HG03342 (cell line): ENCODE measurements around the gene TMED5.

ENCODE experiments used
- ATAC-seq: cut with Tn5 transposase; IDR thresholded peaks from one replicate; pipeline ENCODE4 v1.9.1; 2021; ENCODE audit warnings: mild to moderate bottlenecking, moderate library complexity; ENCODE audit not compliant: unreplicated experiment

The TMED5 gene

DNA sequence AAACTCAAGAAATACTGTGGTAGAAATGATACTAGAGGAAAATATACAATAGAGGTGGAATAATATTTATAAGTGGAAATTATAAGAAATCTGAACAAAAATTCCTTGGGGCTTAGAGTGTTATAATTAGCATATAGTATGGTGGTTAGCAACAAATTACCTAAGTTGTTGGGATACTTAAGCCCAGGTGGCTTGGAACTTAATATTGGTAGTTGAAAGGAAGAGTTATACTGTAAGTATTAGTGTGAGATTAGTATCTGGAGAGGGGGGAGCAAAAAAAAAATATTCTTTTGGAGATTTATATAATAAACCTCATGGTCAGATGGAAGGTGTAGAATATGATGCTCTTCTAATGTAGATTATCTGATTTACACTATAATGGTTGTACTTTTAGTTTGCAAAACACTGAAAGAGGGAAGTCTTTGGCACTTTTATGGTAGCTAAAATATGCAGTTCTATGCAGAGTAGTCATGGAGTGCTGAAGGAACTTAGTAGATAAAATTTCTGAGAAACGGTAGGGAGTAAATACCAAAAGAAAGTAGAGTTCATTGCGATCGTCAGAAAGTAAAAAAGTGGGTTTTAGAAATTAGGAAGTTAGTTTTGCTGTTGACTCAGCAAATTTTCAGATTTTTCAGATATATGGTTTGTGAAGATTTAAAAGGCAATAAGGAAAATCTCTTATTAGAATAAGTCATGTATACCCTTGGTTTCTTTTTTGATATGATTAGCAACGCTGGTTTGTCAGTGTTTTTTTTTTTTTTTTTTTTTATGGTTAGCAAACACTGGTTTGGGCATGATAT, 55.5 kb downstream of the TMED5 start:
- no peak for ATAC-seq

DNA sequence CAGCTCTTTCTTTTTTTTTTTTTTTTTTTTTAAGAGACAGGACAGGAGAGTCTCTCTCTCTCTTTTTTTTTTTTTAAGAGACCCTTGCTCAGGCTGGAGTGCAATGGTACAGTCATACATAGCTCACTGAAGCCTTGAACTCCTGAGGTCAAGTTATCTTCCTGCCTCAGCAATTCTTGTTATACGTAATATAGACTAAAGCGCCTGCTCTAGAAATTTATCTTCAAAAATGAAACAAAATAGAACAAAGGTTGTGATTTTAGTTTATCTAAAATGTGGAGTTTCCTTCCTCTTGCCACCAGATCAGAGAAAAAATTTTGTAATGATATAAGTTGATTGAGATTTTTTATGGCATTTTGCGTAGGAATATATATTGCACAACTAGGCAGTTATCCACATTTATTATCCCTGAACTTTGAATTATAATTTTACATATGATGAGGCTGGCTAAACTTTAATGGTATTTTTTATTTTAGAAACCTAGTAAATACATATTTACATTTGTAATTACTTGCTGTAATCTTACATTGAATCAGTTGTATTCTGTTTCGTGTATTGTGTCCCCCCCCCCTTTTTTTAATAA, 56.9 kb downstream of the TMED5 start:
- ATAC-seq, result no peak

DNA sequence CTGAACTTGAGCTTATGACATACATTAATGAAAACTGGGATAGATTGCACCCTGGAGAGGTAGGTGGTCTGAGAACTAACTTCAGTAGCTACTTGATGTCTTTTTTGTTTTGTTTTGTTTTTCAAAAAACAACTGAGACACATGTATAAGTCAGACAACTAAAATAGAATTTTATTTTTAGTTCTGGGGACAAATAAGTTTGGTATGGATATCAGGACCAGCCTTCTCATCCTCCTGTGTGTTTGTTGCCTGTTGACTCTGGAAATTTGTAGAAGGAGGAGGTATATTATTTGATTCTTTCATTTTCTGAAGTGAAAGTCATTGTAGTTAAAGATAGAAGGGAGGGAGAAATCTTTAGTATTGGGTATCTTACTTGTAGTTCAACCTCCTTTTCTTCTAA, 59.6 kb downstream of the TMED5 start:
- no peak for ATAC-seq

DNA sequence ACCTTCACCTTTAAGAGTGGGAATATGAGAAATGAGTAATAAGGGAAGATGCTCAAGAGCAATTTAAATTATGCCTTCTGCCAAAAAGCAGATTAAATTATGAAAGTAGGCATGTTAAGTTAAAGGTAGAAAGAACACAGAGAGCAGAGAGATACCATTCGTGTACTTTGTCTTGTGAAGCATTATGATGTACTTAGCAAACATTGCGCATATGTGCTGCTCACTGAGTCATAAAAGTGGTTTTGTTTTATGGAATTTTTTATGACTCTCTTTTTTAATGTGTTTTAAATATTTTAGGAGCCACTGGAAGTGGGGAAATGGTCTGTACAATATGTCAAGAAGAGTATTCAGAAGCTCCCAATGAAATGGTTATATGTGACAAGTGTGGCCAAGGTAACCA, 65.8 kb downstream of the TMED5 start:
- no peak for ATAC-seq

DNA sequence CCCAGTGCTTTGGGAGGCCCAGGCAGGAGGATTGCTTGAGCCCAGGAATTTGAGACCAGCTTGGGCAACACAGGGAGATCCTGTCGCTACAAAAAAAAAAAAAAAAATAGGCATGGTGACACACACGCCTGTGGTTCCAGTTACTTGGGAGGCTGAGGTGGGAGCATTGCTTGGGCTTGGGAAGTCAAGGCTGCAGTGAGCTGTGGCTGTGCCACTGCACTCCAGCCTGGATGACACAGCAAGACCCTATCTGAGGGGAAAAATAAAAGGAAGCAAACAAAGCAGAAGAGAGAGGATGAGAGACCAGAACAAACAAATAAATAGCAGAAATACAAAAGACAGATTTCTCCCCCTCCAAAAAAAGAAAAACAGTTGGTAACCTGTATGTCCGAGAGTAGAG, 67.1 kb downstream of the TMED5 start:
- no peak for ATAC-seq

DNA sequence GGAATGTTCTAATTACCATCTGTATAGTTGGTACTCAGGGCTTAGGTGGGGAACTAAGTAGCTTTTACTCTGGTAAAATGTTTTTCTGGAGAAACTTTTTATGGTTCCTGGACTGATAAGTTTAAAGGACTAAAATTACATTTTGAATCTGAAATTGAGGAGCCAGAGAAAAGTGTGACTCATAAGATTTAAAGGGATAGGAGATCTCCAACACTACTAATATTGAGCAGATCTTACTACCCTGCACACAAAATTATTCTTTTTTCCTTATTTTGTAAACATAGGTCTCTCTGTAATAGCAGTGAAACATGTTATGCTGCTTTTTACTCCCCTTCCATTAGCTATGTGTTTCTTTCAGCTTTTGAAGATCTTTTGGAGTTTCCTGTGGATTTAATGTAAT, 68.7 kb downstream of the TMED5 start:
- no peak for ATAC-seq

DNA sequence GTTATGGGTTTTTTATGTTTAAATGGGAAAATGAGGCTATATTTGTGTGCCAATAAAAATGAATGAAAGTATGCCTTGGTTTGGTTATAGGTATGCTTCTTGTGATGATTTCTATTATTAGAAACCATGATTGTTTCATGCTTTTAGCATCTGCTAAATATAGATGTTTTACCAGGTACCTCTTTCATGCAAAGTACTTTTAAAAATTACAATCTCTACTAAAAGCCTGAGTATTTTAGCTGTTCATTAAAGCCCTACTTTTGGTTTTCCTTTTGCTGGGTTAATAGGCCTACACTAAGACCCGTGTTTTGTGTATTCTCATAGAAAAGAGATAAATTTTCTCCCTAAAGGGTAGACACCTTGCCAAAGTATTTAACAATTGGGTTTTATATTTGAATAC, 69.1 kb downstream of the TMED5 start:
- no peak for ATAC-seq

DNA sequence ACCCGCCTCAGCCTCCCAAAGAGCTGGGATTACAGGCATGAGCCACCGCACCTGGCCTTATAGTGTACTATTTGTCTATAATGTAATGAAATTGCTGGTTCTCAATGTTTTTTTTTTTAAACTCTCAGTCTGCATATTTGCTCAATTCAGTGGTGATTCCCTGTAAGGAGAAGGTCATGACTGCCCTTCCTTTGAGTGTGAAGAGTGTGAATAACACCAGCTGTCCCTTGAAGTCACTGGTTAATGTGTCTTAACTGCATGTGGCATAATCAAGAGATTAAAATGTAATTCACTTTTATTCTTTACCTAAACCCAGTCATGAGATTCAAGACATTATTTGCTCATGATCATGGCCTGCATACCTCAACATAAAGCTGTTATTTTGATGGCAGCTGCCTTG, 70.6 kb downstream of the TMED5 start:
- ATAC-seq, result no peak

DNA sequence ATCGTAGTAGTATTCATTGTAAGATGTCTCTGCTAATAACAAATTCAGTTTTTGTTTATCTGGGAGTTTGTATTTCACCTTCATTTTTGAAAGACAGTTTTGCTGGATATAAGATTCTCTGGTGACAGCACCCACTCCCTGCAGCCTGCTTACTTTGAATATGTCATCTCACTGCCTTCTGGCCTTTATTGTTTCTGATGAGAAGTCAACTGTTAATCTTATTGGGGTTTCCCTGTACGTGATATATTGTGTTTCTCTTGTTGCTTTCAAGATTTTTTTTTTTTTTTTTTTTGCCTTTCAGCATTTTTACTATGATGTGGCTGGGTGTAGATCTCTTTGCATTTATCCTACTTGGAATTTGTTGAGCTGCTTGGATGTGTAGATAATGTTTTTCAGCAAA, 71.9 kb downstream of the TMED5 start:
- ATAC-seq, result no peak

DNA sequence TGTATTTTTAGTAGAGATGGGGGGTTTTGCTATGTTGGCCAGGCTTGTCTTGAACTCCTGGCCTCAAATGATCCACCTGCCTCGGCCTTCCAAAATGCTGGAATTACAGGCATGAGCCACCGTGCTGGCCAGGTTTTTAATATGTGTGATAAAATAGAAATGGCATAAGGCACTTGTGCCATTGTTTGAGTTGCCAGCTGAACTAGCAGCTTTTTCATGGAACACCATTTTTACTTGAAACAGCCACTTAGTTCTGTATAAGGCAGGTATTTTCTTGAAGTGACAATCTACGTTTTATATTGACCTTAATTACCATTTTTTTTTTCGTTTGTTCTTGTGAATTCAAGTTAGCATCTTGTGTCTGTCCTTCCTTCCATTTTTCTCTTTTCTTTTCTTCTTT, 72.8 kb downstream of the TMED5 start:
- ATAC-seq, result no peak

DNA sequence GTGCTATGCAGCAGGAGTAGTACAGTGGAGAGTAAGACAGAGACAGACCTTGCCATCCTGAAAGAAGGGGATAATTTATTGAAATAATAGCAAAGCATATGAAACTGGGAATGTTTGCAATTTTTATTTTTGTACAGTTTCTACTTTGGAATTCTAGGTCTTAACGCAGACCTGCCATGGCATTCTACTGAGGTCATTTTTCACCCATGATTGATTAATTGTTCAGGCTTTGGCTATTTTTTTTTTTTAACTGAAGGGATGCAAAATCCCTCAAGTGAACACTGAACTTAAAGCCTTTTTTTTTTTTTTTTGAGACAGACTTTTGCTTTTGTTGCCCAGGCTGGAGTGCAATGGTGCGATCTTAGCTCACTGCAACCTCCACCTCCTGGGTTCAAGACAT, 74.0 kb downstream of the TMED5 start:
- no peak for ATAC-seq

DNA sequence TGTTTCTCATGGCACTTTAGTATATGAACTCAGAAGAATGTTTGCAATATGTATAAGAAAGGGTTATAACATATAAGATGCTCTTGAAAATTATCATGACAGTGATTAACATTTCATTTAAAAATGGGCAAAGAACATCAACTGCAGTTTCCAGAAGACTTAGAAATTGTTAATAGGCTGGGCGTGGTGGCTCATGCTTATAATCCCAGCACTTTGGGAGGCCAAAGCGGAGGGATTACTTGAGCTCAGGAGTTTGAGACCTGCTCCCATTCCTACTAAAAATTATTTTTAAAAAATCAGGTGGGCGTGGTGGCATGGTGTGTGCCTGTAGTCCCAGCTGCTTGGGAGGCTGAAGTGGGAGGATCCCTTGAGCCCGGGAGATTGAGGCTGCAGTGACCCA, 78.1 kb downstream of the TMED5 start:
- ATAC-seq, result no peak
